ENCODE measurements around the gene C14orf132.
A peak's percentile ranks its signal among the peaks of the same experiment; 100 is the strongest.

The C14orf132 gene

GRCh38 chr14:96121660-96122395 lies 82.7 kb downstream of the C14orf132 start:
- no peak for DNase-seq

- no peak for DNase-seq
Measured at GRCh38 chr14:96122496-96122895, 83.3 kb downstream of the C14orf132 start.

DNA sequence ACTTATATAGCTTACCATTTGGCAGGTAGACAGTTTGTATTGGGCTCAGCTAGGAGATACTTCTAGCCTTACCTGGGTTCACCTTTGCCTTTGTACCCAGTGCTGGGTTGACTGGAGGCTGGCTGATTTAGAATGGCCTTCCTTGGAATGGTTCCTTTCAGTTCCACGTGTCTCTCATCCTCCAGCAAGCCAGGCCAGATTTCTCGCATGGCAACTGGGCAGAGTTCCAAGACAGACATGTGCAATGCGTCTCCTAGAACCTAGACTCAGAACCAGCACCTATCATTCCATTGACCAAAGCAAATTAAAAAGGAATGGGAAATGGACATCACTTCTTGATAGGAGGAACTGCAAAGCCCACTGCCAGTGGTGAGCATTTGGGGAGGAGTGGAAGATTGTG lies 86.4 kb downstream of the C14orf132 start:
- DNase-seq = no peak

DNA sequence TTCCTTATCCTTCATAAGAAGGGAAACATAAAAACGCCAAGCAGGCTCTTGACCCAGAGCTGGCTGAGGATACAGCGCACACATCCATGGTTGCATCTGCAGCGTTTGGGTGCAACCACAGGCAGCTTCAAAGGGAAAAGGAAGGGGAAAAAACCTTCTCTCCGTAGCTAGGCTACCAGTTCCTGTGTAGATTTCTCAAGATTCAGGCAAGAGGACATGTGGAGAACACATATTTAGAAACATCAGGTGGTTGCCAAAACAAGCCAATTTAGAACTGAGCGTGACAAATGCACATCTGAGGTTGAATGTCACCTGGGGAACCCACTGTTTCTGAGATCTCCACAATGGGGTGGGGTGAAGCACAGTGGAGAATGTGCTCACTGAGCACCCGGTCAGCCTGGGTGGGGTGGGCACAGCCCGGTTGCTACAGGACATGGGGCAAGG lies 87.2 kb downstream of the C14orf132 start:
- DNase-seq = peak; percentile 80

DNA sequence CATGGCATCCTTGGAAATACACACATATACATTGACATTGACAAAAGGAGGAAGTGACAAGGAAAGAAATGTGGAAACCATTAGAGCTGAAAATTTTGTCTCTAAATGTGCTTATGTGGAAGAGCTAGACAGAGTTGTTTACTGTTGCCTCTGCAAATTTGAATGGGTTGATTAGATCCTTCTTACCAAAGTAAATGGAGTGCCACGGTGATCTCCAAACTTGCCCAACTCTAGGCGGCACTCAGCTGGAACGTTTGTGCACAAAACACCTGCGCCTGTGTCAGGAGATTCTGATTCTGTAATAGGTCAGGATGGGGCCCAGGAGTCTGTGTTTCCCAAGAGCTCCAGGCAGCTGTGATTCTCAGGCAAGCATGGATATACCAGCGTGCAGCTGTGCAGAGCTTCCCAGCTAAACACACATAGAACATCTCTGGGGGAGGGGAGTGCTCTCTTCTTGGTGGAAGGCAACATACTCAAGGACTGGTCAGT lies 87.7 kb downstream of the C14orf132 start:
- DNase-seq = no peak

GRCh38 chr14:96129128-96129736 lies 90.1 kb downstream of the C14orf132 start:
- no peak for DNase-seq

DNA sequence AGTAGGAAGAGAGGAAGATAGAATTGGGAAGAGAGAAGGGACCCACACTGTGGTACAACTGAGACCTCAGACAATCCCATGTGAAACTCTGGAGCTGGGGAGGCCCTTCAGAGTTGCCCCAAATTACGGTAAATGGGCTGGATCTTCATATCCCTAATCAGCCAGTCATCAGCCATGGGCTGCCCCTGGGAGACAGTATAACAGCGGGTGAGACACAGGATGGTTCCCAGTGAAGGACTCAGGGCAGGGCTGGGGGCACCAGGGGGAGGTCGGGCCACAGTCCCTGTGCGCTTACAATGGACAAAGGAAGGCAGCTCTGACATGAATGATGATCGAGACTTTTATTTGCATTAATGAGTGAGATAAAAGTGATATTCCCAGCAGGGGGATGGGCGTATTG lies 91.2 kb downstream of the C14orf132 start:
- no peak for DNase-seq

DNA sequence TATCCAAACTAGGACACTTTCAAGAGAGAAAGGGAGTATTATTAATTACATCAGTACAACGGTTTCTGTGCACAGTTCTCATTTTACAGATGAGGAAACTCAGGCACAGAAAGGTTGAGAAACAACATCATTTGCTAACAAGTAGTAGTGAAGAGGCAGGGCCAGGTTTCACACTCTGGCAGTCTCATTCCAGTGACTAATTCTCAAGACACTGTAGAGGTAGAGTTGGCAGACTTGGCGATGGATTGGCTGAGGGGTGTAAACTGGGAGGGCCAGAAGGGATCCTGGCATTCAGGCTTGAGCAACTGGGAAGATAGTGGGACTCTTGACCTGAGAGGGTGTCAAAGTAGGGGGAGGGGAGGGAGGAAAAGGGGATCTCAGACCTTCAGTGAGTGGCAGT lies 91.7 kb downstream of the C14orf132 start:
- no peak for DNase-seq

GRCh38 chr14:96131836-96132235 lies 92.7 kb downstream of the C14orf132 start:
- DNase-seq = no peak

- no peak for DNase-seq
Measured at GRCh38 chr14:96134508-96134907, 95.3 kb downstream of the C14orf132 start.

GRCh38 chr14:96135285-96135684 lies 96.1 kb downstream of the C14orf132 start:
- DNase-seq = no peak

DNA sequence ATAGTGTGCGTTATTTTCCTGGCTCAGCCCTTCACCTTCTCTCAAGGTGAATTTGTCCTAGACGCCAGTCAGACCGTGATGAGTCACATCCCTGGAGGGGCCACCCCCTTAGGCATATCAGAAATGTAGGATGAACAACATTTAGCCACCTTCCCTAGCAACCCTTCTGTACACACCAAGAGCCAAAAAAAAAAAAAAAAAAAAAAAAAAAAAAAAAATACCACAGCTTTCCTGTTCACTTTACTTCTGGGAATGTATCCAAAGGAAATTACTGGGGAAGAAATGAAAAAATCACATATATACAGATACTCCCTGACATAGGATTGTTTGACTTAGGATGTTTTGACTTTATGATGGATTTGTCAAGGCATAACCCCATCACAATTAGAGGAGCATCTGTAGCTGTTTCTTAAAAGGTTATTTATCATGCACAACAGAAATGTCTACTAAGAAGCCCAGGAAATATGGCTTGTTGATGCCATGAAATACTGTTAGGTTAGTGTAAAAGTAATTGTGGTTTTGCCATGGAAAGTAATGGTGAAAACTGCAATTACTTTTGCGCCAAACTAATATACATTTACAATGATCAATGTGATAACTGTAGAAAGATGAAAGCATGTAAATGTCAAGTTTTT lies 97.3 kb downstream of the C14orf132 start:
- DNase-seq = no peak

- no peak for DNase-seq
Measured at GRCh38 chr14:96138241-96138640, 99.1 kb downstream of the C14orf132 start.

- no peak for DNase-seq
Measured at GRCh38 chr14:96139169-96139568, 100.0 kb downstream of the C14orf132 start.

DNA sequence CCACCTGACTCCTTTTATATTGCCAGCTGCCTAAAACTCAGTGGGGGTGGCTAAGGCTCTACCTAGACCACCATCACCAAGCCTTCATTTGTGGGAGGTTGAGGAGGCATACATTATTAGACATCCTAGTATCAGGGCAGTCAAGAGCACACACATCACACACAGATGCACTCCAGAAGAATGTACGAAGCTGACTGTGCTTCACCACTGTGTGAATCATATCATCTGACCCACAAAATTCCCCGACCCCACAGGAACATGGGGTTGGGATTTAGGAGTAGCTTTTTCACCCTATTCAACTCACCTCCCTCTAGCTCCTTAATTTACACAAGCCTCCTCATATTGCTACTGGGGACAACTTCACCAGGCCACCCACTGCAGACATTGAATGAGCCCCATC lies 100.7 kb downstream of the C14orf132 start:
- no peak for DNase-seq

GRCh38 chr14:96140952-96141351 lies 101.8 kb downstream of the C14orf132 start:
- DNase-seq = no peak

Measured in central memory CD4-positive, alpha-beta T cell (primary cell).